ENCODE results near the gene POLR2H.

The POLR2H gene

GRCh38 chr3:184351511-184352148 is 9.9 kb upstream of the POLR2H start:
- no peak overlapping the region for H3K4me3 ChIP-seq (ENCODE audit: control insufficient read depth, low read depth, low read length)
- DNase-seq (ENCODE audit: low read depth), result no peak
- no peak for TF ChIP-seq CTCF (conservative IDR thresholded peaks at IDR 0.05; ENCODE audit: control insufficient read depth, insufficient read depth, low read depth, low read length)

DNA sequence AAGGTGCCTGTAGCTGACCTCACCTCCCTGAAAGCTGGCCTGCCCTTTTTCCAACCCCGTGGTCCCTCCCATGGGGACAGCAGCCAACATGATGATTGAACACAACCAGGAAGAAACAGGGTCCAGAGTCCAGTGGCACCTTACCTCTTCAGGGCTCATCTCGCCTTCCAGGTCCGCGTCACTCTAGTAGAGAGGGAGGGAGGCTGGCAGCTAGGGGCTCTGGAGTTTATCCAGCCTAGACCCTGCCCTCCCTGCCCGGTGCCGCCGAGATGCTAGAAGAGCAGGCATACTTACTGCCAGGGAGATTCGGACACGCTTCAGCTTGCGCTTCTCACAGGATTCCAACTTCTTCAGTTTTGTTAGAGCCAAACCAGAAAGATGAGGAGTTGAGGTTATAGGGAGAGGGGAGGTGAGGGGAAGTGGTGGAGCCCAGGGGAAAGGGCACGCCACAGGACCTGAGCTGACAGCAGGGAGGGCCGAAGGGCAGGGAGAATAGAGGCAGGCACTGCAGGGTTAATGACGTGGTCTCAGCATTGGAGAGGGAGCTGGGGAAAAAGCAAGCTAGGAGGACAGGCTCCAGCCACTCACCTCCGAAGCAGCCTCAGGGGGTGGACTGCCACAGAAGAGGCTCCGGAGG is 9.2 kb upstream of the POLR2H start:
- H3K4me3 ChIP-seq (ENCODE audit: control insufficient read depth, low read depth, low read length), result no peak overlapping the region
- DNase-seq (ENCODE audit: low read depth), result no peak
- TF ChIP-seq CTCF (conservative IDR thresholded peaks at IDR 0.05; ENCODE audit: control insufficient read depth, insufficient read depth, low read depth, low read length), result no peak

- no peak overlapping the region for H3K4me3 ChIP-seq (ENCODE audit: control insufficient read depth, low read depth, low read length)
- no peak for DNase-seq (ENCODE audit: low read depth)
- TF ChIP-seq CTCF (conservative IDR thresholded peaks at IDR 0.05; ENCODE audit: control insufficient read depth, insufficient read depth, low read depth, low read length), result no peak
Measured at GRCh38 chr3:184352897-184353545, 8.5 kb upstream of the POLR2H start.

GRCh38 chr3:184353546-184353941 is 8.0 kb upstream of the POLR2H start:
- DNase-seq (ENCODE audit: low read depth), result no peak
- H3K4me3 ChIP-seq (ENCODE audit: control insufficient read depth, low read depth, low read length), result no peak overlapping the region
- TF ChIP-seq CTCF (conservative IDR thresholded peaks at IDR 0.05; ENCODE audit: control insufficient read depth, insufficient read depth, low read depth, low read length), result no peak

- peak; percentile 65 for TF ChIP-seq CTCF (conservative IDR thresholded peaks at IDR 0.05; ENCODE audit: control insufficient read depth, insufficient read depth, low read depth, low read length)
- no peak for DNase-seq (ENCODE audit: low read depth)
- no peak overlapping the region for H3K4me3 ChIP-seq (ENCODE audit: control insufficient read depth, low read depth, low read length)
Measured at GRCh38 chr3:184354121-184354728, 7.3 kb upstream of the POLR2H start.

GRCh38 chr3:184354754-184355153 is 6.8 kb upstream of the POLR2H start:
- DNase-seq (ENCODE audit: low read depth), result no peak
- TF ChIP-seq CTCF (conservative IDR thresholded peaks at IDR 0.05; ENCODE audit: control insufficient read depth, insufficient read depth, low read depth, low read length), result no peak
- H3K4me3 ChIP-seq (ENCODE audit: control insufficient read depth, low read depth, low read length), result no peak overlapping the region
